Transverse colon (tissue), 4 donors: ENCODE measurements around the gene THAP8.
A peak's percentile ranks its signal among the peaks of the same experiment; 100 is the strongest.

Source experiments
- CTCF ChIP-seq, 5 experiments: fragments of 200-600 bp in 3 of 5; fragments of 450-650 bp in 2 of 5; sonication (generic) in 3 of 5; IDR thresholded peaks; 1 replicate in 2 of 5; 2 replicates in 3 of 5; pipeline ENCODE4 v1.5.1; 2016 to 2017; ENCODE audit warnings: antibody characterized with exemption in 5 of 5, inconsistent platforms in 3 of 5, mild to moderate bottlenecking in 2 of 5, moderate library complexity in 1 of 5
- POLR2A ChIP-seq: fragments of 450-650 bp; IDR thresholded peaks from one replicate; pipeline ENCODE4 v1.6.1; 2016; ENCODE audit warnings: antibody characterized with exemption, mild to moderate bottlenecking, moderate library complexity
- POLR2AphosphoS5 ChIP-seq, 3 donors: sonication (generic); formaldehyde crosslinking; IDR thresholded peaks; one replicate each; pipeline ENCODE4 v1.6.1; 2016; ENCODE audit warnings: antibody characterized with exemption in 3 of 3

DNA sequence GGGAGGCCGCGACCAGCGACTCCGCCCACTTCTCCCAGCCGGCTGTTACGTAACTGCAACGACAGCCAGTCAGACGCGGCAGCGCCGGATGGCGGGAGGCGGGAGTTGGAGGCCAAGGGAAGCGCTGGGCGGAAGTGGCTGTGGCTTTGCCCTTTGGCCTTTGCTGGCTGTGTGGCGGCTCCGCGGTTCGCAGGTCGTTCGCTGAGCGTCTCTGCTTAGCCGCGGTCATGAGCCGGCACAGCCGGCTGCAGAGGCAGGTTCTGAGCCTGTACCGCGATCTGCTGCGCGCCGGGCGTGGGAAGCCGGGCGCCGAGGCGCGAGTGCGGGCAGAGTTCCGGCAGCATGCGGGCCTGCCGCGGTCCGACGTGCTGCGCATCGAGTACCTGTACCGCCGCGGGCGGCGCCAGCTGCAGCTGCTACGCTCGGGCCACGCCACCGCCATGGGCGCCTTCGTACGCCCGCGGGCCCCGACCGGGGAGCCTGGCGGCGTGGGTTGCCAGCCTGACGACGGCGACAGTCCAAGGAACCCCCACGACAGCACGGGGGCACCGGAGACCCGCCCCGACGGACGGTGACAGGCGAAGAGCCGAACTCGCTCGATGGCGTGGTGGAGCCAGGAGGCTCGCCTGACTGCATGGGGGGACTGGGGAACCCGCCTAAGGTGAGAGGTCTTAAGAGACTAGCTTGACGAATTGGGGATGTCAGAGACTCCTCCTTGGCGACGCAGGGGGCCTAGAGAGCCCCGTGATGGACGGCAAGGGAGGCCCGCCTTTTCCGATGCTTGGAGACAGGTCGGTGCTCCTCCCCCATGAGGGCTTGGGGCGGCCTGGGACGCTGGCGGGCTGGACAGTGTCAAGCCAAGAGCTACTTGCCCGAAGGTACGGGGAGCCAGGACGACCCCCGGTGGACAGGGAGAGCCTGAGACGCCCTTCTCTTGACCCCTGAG lies 58.8 kb downstream of the THAP8 start, which contains the start of gene SDHAF1:
- no peak for TF ChIP-seq CTCF (IDR thresholded peaks at IDR 0.05)
- peak; percentile 88 for TF ChIP-seq POLR2A
- TF ChIP-seq POLR2AphosphoS5 (IDR thresholded peaks at IDR 0.05), result peak; percentile 86 to 95 (median 92)
